Measurements from ENCODE around the gene DNAH1.

DNA sequence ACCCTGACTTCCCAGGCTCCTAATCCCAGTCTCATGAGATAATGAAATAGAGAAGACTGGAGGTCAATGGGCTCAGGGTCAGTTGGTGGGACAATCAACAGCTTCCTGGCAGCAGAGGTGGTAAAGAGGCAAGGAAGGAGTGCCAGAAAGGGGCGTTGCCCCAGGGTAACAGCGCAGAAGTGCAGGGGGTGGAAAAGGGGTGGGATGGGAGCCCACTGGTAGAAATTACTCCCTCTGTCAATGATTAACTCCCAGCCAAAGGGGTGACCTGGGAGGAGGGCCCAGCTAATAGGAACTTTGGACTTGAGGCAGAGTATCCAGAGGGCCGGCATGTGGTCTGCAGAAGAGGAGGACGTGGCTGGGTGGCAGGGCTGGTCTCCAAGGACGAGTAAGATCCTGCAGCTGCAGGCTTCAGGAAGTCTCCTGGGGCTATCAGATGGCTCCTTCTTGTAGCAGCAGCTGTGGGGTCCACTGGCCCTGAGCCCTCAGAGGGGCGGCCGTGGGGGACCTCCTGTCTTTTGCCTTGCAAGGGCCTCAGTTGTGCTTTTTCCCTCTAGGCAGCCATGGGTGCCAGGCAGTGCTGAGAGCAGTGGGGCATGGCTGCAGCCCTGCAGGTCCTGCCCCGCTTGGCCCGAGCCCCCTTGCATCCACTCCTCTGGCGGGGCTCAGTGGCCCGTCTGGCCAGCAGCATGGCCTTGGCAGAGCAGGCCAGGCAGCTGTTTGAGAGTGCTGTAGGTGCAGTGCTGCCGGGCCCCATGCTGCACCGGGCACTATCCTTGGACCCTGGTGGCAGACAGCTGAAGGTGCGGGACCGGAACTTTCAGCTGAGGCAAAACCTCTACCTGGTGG is 26.1 kb upstream of the DNAH1 start:
- TF ChIP-seq, protein P1, sequence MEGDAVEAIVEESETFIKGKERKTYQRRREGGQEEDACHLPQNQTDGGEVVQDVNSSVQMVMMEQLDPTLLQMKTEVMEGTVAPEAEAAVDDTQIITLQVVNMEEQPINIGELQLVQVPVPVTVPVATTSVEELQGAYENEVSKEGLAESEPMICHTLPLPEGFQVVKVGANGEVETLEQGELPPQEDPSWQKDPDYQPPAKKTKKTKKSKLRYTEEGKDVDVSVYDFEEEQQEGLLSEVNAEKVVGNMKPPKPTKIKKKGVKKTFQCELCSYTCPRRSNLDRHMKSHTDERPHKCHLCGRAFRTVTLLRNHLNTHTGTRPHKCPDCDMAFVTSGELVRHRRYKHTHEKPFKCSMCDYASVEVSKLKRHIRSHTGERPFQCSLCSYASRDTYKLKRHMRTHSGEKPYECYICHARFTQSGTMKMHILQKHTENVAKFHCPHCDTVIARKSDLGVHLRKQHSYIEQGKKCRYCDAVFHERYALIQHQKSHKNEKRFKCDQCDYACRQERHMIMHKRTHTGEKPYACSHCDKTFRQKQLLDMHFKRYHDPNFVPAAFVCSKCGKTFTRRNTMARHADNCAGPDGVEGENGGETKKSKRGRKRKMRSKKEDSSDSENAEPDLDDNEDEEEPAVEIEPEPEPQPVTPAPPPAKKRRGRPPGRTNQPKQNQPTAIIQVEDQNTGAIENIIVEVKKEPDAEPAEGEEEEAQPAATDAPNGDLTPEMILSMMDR (IDR thresholded peaks at IDR 0.05; ENCODE audit: low read length), result no peak
- TF ChIP-seq EZH2phosphoT487 (IDR thresholded peaks at IDR 0.05; ENCODE audit: low read length), result no peak
